SKM-1 (cell line): ENCODE data around the gene ELN.
"Not testable (repeated sequence)": the region's sequence is repeated elsewhere in the genome, so short reads cannot be mapped to it uniquely, and the experiment has no call there.

ENCODE experiments used
- DNase-seq: peaks from one replicate; lab custom pipeline; 2025; ENCODE audit not compliant: unreplicated experiment; lab: John Stamatoyannopoulos, UW

ELN gene

GRCh38 chr7:74000489-74001149 lies 27.4 kb upstream of the ELN start:
- DNase-seq = no peak

DNA sequence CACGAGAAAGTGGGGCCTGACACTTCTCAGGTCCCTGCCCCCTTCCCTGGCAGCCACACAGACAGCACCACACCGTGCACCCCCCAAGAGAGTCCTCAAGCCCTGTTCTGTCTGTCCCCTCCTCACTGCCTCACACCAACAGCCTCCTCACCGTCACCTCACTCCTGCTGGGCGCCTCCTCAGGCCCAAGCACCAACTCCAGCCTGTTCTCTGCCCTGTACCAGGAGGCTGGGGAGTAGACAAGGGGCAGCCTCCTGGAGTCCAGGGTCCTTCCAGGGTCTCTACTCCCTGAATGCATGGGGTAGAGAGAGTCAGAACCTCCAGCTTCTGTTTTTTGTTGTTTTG lies 26.9 kb upstream of the ELN start:
- DNase-seq = no peak

- peak; percentile 60 for DNase-seq
Measured at GRCh38 chr7:74002474-74003017, 25.4 kb upstream of the ELN start.

- no peak for DNase-seq
Measured at GRCh38 chr7:74003621-74004020, 24.4 kb upstream of the ELN start.

- DNase-seq = no peak
Measured at GRCh38 chr7:74006032-74006431, 21.9 kb upstream of the ELN start.

- no peak for DNase-seq
Measured at GRCh38 chr7:74006451-74007241, 21.3 kb upstream of the ELN start.

DNA sequence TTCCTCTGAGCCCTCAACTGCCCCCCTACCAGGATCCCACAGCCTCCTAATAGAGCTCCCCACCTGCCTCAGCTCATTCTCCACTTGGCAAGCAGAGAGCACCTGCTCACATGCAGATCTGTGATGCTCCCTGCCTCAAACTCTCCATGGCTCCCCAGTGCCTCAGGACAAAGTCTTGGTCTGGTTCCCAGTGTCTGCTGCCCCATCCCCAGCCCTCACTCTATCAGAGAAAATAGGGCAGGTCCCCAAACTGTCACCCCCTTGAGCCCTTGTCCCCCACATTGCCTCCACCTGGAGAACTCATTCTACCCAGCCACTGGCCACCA lies 20.8 kb upstream of the ELN start:
- DNase-seq = no peak

DNA sequence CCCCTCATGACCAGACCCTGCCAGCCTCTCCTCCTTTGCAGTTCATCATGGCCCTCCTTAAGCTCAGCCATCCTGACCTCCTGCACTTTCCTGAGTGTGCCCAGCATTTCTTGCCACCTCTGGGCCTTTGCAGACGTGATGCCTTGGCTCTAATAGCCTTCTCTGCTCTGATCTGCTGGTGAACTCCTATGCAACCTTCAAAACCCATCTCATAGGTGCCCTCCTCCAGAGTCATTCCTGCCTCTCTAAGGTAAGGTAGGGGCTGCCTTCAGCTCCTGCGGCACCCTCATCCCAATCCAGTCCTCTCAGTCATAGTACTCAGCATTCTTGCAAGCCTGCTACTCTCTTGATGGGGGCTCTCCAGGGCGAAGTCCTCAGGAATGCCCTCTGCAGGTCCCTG lies 19.3 kb upstream of the ELN start:
- no peak for DNase-seq

DNA sequence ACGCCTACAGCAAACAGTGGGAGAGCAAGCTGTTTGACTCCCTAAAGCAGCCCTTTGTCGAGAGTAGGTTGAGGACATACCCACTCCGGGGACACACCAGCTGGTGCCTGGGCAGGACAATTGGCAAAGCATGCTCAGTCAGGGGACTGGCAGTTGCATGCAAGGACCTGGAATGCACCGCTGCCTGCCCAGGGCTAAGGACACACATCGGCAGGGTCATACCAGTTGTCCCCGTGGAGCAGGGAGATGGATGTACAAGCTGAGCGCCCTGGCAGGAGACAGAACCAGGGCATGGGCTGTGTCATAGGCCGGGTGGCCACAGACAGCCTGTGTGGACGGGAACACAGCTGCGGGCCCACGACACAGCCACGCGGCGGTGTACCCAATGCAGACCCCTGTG lies 18.3 kb upstream of the ELN start:
- DNase-seq = no peak

- no peak for DNase-seq
Measured at GRCh38 chr7:74010407-74010806, 17.6 kb upstream of the ELN start.

DNA sequence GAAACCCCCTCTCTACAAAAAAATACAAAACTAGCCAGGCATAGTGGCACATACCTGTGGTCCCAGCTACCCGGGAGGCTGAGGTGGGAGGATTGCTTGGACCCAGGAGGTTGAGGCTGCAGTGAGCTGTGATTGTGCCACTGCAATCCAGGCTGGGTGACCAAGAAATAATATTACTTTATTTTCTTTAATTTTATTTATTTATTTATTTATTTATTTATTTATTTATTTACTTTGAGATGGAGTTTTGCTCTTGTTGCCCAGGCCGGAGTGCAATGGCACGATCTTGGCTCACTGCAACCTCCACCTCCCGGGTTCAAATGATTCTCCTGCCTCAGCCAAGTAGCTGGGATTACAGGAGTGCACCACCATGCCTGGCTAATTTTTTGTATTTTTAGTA lies 16.6 kb upstream of the ELN start:
- not testable (repeated sequence) for DNase-seq

DNA sequence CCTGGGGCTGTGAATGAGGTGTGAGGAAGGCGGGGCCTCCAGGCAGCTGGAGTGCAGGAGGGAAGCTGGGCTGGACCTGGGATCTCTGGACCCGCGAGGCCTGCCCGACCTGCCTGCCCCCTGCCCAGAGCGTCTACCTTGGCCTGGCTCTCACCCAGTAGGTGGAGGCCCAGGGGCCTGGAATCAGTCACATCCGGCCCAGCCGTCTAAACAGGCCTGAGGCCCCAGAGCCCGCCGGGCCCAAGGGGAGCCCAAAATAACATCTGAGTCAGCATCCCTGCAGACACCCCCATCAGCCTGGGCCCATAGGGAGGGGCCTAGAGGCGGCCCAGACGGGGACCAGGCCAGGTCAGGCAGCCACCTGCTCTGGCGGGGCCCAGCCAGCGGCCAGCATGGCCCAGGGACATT lies 15.1 kb upstream of the ELN start:
- no peak for DNase-seq

- no peak for DNase-seq
Measured at GRCh38 chr7:74013539-74014272, 14.3 kb upstream of the ELN start.

DNA sequence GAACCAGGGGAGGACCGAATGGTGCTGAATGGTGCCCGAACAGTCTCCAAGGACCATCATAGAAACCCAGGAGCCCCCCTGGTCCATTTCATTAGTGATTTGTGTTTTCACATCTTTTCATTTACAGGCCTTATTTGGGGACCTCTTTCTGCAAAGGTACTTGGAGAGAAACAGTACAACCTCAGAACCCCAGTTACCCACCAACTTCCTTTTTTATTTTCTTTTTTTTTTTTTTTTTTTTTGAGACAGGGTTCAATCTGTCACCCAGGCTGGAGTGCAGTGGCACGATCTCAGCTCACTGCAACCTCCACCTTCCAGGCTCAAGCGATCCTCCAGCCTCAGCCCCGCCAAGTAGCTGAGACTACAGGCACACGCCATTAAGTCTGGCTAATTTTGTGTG lies 13.0 kb upstream of the ELN start:
- no peak for DNase-seq

DNA sequence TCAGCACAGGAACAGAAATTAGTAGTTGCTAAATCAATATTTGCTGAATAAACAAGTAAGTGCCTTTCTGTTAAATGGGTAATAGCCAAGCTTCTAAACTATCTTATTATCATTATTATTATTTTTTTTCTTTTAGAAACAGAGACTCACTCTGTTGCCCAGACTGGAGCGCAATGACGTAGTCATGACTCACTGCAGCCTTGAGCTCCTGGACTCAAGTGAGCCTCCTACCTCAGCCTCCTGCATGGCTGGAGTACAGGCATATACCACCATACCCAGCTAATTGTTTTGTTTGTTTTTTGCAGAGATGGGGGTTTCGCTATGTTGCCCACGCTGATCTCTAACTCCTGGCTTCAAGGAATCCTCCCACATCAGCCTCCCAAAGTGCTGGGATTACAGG lies 12.3 kb upstream of the ELN start:
- DNase-seq = no peak

- no peak for DNase-seq
Measured at GRCh38 chr7:74017125-74017524, 10.8 kb upstream of the ELN start.

DNA sequence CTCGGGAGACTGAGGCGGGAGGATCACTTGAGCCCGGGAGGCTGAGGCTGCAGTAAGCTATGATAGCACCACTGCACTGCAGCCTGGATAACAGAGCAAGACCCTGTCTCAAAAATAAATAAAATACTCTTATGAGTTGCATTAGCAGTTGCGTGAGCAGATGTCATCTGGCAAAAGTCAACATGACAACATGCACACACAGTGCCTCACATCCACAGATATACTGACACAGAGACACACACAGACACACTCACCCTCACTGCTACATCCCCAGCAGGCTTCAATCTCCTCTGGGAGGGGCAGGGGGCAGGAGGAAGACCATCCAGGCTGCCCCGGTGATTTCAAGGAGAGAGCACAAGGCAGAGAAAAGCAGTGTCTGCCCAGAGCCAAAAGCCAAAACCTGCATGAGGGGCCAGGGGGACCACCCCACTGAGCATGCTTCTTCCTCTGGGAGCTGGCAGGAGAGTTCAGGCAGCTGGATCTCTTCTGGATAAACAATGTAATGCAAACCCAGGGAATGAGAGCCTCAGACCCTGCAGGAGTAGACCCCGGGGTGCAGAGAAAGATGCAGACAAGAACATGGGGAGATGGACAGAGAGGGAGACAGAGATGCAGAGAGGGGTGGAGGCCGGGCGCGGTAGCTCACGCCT lies 9.6 kb upstream of the ELN start:
- DNase-seq = no peak

- DNase-seq = no peak
Measured at GRCh38 chr7:74019149-74019548, 8.8 kb upstream of the ELN start.

GRCh38 chr7:74020390-74020789 lies 7.6 kb upstream of the ELN start:
- no peak for DNase-seq

DNA sequence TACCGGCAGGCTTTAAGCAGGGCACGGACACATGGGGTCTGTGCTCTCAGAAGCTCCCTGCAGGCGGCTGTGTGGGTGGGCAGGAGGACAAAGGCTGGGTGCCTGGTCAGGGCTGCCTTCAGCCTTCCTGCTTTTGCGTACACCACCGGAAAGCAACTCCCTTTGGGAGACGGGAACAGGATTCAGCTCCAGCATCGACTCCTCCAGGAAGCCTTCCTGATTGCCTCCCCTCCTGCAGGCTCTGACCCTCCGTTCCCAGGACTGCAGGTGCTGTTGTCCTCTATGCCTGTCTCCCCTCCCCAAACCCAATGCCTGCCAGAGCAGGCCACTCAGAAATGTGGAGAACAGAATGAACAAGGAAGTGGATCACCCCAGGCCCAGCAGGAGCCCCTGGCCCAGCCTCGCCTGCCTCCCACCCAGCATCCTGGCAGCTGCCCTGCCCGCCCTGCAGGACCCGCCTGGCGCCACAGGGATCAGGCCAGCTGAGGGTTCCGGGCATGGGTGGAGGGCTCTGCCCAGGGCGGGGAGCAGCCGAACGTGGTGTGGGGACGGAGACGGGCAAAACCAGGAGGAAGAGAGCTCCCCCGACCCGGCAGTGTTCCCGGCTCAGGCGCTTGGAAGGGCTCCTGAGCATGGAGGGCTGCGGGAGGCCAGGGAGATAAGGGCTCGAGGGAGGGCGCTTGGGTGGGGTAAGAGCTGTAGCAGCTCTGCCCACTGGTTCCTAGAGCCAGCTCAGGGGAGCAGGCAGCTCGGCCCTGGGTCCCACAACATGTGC lies 6.2 kb upstream of the ELN start:
- no peak for DNase-seq

DNA sequence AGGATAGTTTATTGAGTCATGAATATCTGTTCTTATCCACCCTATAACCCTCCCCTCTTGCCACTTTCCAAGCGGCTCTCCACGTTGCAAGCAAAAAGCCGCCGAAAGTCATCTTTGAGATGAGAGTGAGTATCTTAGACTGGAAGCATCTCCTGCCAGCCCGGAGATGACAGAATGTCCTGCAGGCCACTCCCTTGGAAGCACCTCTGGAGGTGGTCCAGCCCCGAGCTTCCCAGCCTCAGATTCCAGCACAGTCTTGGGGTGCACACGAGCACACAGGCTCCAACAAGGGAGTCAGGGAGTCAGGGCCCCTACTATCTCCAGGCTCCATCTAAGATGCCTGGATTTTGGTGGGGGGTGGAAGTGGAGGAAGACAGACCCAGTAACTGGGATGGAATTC lies 5.5 kb upstream of the ELN start:
- DNase-seq = no peak
